Pancreas (tissue), 10 donors: ENCODE results near the gene MYO7A. TPM values are rescaled to one million over a fixed set of nuclear protein-coding genes. Genes with fewer than 3 reads are reported as not detected.

Experiments used
- ATAC-seq, 4 donors: fragments of 200-7000 bp; cut with Tn5 transposase; one replicate each; pipeline versions ENCODE4 v1.8.0 to v1.9.1; 2020; ENCODE audit warnings: mild to moderate bottlenecking in 4 of 4, moderate library complexity in 4 of 4
- DNase-seq, 6 donors: peaks; one replicate each; pipeline ENCODE4 v3.0.0-alpha.2; 2020
- FAIRE-seq: peaks from 2 replicates; lab custom pipeline; 2012; peaks lifted over from hg19 to GRCh38; lab: Jason Lieb, UNC
- H3K27ac ChIP-seq, 4 donors: fragments of 200-600 bp; sonication (generic); 1 replicate in 3 of 4; 2 replicates in 1 of 4; pipeline versions ENCODE4 v1.5.0 to v1.8.0; 2020
- H3K27me3 ChIP-seq, 4 donors: fragments of 200-600 bp; one replicate each; pipeline ENCODE4 v1.8.0; 2021
- H3K36me3 ChIP-seq, 3 donors: fragments of 200-600 bp; sonication (generic) in 1 of 3; one replicate each; pipeline versions ENCODE4 v1.5.0 to v1.8.0; 2020 to 2021
- H3K4me1 ChIP-seq, 3 donors: fragments of 200-600 bp; one replicate each; pipeline ENCODE4 v1.8.0; 2021
- H3K4me3 ChIP-seq, 4 donors: fragments of 200-600 bp; sonication (generic) in 2 of 4; one replicate each; pipeline versions ENCODE4 v1.5.0 to v1.8.0; 2020 to 2021
- H3K9me3 ChIP-seq, 4 donors: fragments of 200-600 bp; one replicate each; pipeline ENCODE4 v1.8.0; 2021
- WGBS, 2 donors: extraction: QIAGEN DNeasy Blood & Tissue Kit; methylation state at CpG; one replicate each; pipeline ENCODE4 v1.1.7; 2013; 5-methylcytosine and 5-hydroxymethylcytosine counted together
- intact Hi-C, 3 donors: fragments of 100-400 bp; cut with DNase I; formaldehyde crosslinking; loops; one replicate each; pipeline versions ENCODE4 v1.11.1 to v1.14.2; 2022
- polyA plus RNA-seq, 2 donors: library from polyadenylated mRNA; stranded (reverse); fragments of 200-250 nt; gene quantifications; one replicate each; pipeline ENCODE4 v1.2.3, GENCODE V29; 2013
- total RNA-seq, 6 donors: library from RNA; stranded (reverse); fragmentation: NEBNext Ultra II Directional in 4 of 6; extraction: Animal tissue kit (Norgen Biotek cat#: 25700) in 4 of 6; gene quantifications; one replicate each; pipeline versions ENCODE4 v1.2.1 to v1.2.4, GENCODE V29; 2021 to 2023
- TF ChIP-seq, protein P1 (sequence below), 4 donors: fragments of 200-600 bp; sonication (generic) in 3 of 4; IDR thresholded peaks; one replicate each; pipeline versions ENCODE4 v1.5.0 to v1.8.0; 2021; ENCODE audit warnings: antibody characterized with exemption in 4 of 4
- donor health status: healthy with polysubstance abuse.
- donor health status: DM: no; HTN: no; CAD: no; lungs with moderate emphysema.
- donor health status: DM: no; HTN: no; CAD: no.
- donor health status: control.
- donor health status: control.
- donor health status: Bipolar disorder and iron deficiency.
- donor health status: DM: yes; HTN: yes; CAD: no.
- donor health status: DM: no; HTN: no; CAD: no.
- donor health status: DM: no; HTN: no; CAD: no.
- donor health status: DM: yes; HTN: yes; CAD: no.

Gene MYO7A
- total and polyA plus RNA-seq, 8 donors: 3.8 to 13.3 (median 7.1) TPM

DNA sequence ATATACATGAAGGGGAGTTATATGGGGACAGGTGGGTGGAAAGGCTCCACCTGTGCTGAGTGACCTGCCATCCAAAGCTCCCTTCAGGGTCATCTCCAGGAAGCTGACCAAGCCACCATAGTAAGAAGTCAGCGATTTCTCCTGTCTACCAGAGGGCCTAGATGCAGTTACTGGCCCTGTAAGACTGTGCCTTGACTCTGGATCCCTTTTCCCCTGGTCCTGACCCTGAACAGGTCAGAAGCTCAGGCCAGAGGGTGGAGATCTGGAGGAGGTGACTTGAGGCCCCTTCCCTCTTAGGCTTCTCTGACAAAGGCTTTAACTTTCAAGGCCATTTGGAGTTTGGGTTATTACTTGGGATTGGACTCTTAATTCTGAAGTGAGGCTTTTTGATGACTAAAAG, 103.8 kb downstream of the MYO7A start:
- H3K4me3 ChIP-seq: no peak overlapping the region
- DNase-seq (no peak), ATAC-seq (peak in 3 of 4 donors; percentile 41 to 61 (median 56)), FAIRE-seq (no peak)
- H3K4me1 ChIP-seq: peaks cover 0 to 15% (median 14%) of the 10 kb centered on the region in 3 donors
- TF ChIP-seq, protein P1, sequence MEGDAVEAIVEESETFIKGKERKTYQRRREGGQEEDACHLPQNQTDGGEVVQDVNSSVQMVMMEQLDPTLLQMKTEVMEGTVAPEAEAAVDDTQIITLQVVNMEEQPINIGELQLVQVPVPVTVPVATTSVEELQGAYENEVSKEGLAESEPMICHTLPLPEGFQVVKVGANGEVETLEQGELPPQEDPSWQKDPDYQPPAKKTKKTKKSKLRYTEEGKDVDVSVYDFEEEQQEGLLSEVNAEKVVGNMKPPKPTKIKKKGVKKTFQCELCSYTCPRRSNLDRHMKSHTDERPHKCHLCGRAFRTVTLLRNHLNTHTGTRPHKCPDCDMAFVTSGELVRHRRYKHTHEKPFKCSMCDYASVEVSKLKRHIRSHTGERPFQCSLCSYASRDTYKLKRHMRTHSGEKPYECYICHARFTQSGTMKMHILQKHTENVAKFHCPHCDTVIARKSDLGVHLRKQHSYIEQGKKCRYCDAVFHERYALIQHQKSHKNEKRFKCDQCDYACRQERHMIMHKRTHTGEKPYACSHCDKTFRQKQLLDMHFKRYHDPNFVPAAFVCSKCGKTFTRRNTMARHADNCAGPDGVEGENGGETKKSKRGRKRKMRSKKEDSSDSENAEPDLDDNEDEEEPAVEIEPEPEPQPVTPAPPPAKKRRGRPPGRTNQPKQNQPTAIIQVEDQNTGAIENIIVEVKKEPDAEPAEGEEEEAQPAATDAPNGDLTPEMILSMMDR (IDR thresholded peaks at IDR 0.05): no peak
- H3K27ac ChIP-seq: peak overlapping the region in 2 of 4 donors; percentile 24 to 27
- intact Hi-C loops: no loop called here
- no peaks in the 10 kb centered on the region for H3K36me3 ChIP-seq
- no peaks in the 10 kb centered on the region for H3K9me3 ChIP-seq
- WGBS, 2 donors: 49 to 95% methylated on average over 1 of the region's 1 CpG
- H3K27me3 ChIP-seq: no peaks in the 10 kb centered on the region

DNA sequence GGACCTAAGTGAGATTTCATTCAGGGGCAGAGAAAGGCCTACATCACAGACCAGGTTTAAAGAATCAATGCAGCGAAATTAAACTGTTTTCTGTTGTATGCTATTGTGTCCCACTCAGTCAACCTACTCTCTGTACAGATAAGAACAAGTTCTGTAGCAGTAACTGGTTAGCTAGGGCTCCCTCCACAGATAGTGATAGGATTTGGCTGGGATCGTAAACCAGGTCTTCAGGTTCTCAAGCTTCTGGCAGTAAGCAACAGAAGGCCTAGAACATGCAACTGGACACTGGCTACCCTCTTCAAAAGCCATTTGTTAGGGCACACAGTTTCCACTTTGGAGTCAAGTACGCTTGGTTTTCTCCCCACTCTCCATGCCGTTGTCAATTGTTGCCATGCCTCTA, 104.2 kb downstream of the MYO7A start:
- H3K27ac ChIP-seq: peak overlapping the region in 2 of 4 donors; percentile 7 to 27
- intact Hi-C loops: no loop called here
- no peak for FAIRE-seq
- H3K4me3 ChIP-seq: no peak overlapping the region
- H3K4me1 ChIP-seq: peaks cover 0 to 15% (median 14%) of the 10 kb centered on the region in 3 donors
- 65 to 92% methylated on average over 4 of the region's 4 CpGs for WGBS, 2 donors
- TF ChIP-seq, protein P1 (IDR thresholded peaks at IDR 0.05): no peak
- H3K27me3 ChIP-seq: no peaks in the 10 kb centered on the region
- ATAC-seq: peak in 3 of 4 donors; percentile 88 to 95 (median 93)
- H3K36me3 ChIP-seq: no peaks in the 10 kb centered on the region
- peak in 3 of 6 donors; percentile 70 to 85 (median 79) for DNase-seq
- no peaks in the 10 kb centered on the region for H3K9me3 ChIP-seq

GRCh38 chr11:77233011-77233410, 105.0 kb downstream of the MYO7A start:
- 66 to 95% methylated on average over 3 of the region's 3 CpGs for WGBS, 2 donors
- no peak for FAIRE-seq
- ATAC-seq: no peak

DNA sequence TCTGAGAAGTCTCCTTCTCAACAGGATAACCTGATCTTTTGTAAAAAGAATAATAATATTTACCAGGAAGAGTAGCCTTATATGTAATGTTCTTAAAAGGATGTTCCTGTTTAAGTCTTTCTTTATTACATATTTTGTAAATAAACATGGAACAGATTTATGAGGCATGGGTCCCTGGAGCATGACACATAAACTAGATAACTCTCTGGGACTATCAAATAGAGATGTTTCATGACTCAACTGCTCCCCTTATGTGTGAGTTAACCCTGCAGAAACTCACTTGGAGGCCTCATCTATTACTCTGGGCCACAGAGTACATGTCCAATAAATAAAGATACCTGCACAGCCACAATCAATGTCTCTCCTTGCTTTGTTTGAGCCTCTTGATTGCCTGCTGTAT, 108.9 kb downstream of the MYO7A start:
- Histone ChIP-seq H3K9me3 (no peaks in the 10 kb centered on the region), H3K36me3 (no peaks in the 10 kb centered on the region), H3K27ac (no peak overlapping the region), H3K4me1 (peaks cover 0 to 5% (median 0%) of the 10 kb centered on the region in 3 donors), H3K27me3 (no peaks in the 10 kb centered on the region), H3K4me3 (no peak overlapping the region)
- DNase-seq (no peak), FAIRE-seq (no peak), ATAC-seq (no peak)
- intact Hi-C loops: no loop called here
- TF ChIP-seq, protein P1 (IDR thresholded peaks at IDR 0.05): no peak

More at GRCh38 chr11:77233011-77233410, 105.0 kb downstream of the MYO7A start:
- H3K36me3 ChIP-seq: no peaks in the 10 kb centered on the region
- intact Hi-C loops: no loop called here
- TF ChIP-seq, protein P1 (IDR thresholded peaks at IDR 0.05): no peak
- H3K4me3 ChIP-seq: no peak overlapping the region
- no peaks in the 10 kb centered on the region for H3K9me3 ChIP-seq
- H3K27ac ChIP-seq: peak overlapping the region in 1 of 4 donors; percentile 27
- no peaks in the 10 kb centered on the region for H3K27me3 ChIP-seq
- peaks cover 0 to 15% (median 14%) of the 10 kb centered on the region in 3 donors for H3K4me1 ChIP-seq
- no peak for DNase-seq

DNA sequence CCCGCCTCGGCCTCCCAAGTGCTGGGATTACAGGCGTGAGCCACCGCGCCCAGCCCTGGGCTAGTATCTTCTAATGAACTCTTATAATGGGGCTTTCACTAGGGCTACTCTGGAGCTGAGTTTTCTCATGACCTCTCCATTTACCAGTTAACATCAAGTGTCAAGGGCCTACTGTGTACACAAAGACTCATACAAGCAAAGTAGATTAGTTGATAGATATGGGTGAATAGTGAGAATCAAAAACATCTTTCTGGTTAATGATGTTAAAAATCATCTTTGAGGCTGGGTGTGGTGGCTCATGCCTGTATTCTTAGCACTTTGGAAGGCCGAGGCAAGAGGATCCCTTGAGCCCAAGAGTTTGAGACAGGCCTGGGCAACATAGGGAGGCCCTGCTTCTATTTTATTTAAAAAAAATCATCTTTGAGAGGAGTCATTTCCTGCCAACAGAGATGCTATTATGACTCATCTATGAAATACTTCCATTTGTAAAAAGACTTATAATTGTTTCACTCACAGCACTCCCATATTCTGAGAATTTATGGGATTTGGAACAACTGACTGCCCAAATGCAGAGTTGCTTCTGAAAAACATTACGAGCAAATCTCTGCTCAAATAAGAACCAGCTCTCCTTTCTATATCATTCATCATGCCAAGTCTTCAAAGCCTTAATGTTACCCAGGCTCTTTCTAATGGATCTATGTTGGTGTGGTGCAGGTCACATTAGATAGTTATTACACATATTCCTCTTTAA, 116.4 kb downstream of the MYO7A start:
- Histone ChIP-seq H3K4me1 (peaks cover 0 to 15% (median 11%) of the 10 kb centered on the region in 3 donors), H3K27ac (peak overlapping the region in 1 of 4 donors; percentile 50), H3K27me3 (no peaks in the 10 kb centered on the region), H3K9me3 (no peaks in the 10 kb centered on the region), H3K4me3 (no peak overlapping the region), H3K36me3 (no peaks in the 10 kb centered on the region)
- TF ChIP-seq, protein P1 (IDR thresholded peaks at IDR 0.05): no peak
- intact Hi-C loops: no loop called here
- 94 to 95% methylated on average over 7 of the region's 7 CpGs for WGBS, 2 donors
- no peak for DNase-seq
- peak in 1 of 4 donors; percentile 26 for ATAC-seq
- no peak for FAIRE-seq
